NCI-H446 (cell line): ENCODE results near the gene SLC7A6.

Experiments used
- DNase-seq, 2 experiments: peaks; one replicate each; lab custom pipeline; 2025; lab: John Stamatoyannopoulos, UW

Gene SLC7A6

DNA sequence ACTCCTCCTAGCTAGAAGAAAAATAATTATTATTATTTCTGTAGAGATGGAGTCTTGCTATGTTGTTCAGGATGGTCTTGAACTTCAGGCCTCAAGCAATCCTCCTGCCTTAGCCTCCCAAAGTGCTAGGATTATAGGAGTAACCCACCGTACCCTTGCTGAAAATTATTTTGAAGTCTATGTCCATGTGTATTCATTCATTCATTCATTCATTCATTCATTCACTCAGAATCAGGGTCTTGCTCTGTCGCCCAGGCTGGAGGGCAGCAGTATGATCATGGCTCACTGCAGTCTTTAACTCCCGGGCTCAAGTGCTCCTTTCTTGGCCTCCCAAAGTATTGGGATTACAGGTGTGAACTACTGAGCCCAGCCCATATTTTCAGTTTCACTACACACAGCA is 42.3 kb downstream of the SLC7A6 start:
- DNase-seq = no peak

DNA sequence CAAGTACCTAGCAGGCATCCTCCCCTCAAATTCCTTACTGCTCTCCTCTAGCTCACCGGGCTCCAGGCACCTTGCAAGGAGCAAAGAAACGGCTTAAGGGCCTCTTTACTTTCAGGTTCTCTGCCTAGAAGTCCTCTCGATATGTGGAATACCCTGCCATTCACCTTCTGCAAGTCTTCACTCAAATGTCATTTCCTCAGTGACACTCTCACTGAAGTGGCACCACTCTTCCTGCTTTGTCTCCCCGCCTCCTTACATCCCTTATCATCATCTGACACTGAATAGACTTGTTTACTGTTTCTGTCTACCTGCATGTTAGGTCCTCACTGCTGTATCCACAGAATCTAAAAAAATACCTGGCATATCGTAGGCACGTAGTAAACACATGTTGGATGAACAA is 45.5 kb downstream of the SLC7A6 start:
- no peak for DNase-seq

DNA sequence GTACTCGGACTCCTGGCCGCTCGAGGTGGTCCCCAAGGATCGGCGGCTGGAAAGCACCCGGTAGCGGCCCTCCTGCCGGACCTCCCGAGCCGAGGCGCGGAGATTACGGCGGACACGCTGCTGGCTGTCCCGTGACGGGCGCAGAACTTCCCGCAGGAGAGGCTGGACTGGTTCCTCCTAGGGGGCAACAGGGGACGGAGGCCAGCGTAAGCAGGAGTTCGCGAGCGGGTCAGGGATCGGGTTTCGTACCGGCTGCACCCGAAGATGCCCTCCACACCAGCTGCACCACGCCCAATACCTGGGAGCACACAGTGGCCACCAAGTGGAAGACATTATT is 46.1 kb downstream of the SLC7A6 start:
- DNase-seq = no peak

DNA sequence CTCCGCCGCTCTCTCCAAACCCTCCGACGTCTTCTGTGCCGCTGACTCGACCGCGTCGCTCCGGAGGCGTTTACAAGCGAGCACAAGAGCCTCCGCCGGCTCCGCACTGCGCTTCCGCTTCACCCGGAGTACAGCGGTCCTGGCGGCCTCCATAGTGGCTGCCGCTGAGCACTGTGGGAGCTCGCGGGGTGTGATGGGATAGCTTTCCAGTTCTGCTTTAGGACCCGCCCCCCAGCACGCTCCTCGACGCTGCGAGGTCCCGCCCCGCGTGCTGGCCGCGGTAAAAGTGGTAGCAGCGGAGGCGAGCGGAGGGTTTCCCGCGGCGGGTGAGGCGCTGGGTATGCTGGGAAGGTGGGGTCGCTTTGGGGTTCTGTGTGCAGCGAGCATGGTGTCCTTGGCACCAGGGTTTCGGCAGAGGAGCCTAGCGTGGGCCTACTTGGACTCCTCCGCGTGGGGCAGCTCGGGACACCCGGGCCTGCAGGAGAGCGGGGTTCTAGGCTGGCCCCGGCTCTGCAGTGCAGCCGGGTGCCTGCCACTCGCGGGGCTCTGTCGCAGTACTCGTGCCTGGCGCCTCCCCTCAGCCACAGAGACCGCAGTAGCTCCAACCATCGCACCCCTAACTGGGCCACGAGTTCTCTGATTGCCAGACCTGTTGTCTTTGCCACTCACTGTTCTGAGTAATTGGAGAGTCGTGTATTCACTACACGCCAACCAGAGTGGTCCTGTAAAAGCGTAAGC is 46.6 kb downstream of the SLC7A6 start, which contains the start of the genes PRMT7 and SLC7A6OS:
PRMT7 (plus strand) TSS at position 246 of the 738 bp plus-strand sequence. CDS start 4,961 bp downstream, outside the sequence.
SLC7A6OS (minus strand) TSS at position 173 of the 738 bp plus-strand sequence; CDS start at position 153, 20 bp downstream.
- peak; percentile 51 to 74 for DNase-seq

DNA sequence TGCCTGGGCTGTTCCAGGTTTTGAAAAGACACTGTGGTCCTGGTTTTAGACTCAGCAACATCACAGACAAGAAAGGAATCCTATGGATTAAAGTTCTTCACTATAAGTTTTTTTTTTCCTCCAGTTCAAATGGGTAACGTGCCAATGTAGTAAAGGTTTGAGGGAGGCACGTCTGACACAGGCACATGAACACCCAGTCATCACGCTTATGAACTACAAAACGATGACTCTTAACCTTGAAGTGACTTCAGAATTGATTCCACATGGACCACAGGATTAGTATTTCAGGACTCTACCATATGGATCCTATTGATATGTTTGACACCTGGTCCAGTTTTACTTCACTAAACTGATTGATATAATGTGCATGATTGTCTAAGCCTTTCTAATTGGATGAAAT is 48.8 kb downstream of the SLC7A6 start:
- no peak for DNase-seq

DNA sequence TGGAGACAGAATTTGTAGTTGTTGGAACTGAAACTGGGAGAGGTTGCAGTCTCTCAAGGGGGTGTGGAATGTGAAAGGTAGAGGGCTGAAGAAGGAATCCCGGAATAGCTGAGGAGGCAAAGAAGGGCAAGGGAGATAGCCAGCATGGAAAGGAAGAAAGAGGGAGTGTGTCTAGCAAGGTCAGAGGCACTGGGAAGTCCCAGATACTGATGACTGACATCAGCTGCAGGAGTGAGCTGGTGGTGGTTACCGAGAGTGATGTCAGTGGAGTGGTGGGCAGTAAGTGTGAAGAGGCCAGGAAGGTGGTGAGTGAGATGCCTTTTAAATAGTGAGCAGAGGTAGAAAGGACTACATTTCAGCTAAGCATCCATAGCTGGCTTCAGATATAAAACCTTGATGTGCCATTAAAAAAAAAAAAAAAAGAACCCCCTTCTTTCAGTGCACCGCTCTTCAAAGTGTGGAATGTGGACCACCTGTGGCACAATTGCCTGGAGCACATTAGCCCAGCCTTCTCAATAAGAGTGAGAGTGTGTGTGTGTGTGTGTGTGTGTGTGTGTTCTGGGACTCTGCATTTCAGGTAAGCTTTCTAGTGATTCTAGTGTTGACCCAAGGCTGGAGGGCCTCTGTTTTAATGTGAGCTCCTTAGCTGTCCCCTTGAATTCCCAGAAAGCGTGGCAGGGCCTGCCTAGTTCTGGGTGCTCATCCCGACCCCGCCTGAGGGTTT is 55.0 kb downstream of the SLC7A6 start:
- no peak for DNase-seq

DNA sequence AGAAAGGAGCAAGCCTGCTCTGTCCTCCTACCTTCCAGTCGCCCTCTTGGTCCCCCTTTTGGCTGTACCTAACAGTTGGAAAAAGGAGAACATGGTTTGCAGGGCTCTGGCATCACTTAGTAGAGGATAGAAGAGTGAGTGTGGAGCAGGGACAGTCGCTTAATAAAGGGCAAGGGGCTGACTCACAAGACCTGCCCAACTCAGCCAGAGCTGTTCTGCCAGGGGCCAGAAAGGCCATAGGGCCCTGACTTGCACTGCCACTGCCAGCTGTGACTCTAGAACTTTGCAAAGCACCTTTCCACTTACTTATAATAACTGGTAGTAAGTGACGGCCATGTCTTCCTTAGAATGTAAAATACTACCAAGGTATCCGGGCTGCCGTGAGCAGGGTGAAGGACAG is 60.0 kb downstream of the SLC7A6 start:
- no peak for DNase-seq

DNA sequence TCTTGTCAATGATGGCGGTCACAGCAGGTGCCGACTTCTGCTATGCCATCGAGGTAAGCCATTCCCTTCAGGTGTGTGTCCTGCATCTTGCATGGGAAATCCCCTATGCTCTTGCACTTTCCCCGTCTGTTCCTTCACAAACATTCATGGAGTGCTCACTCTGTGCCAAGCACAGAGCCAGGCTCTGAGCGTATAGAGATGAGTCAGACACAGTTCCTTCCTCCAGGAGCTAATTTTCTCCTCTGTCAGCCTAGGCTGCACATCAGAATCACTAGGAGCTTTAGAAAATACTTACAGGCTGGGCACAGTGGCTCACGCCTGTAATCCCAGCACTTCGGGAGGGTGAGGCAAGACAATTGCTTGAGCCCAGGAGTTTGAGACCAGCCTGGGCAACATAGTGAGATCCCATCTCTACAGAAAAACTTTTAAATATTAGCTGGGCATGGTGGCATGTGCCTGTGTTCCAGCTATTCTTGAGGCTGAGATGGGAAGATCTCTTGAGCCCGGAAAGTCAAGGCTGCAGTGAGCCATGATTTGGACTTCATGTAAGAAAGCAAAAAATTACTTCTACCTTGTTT is 60.5 kb downstream of the SLC7A6 start:
- DNase-seq = no peak

DNA sequence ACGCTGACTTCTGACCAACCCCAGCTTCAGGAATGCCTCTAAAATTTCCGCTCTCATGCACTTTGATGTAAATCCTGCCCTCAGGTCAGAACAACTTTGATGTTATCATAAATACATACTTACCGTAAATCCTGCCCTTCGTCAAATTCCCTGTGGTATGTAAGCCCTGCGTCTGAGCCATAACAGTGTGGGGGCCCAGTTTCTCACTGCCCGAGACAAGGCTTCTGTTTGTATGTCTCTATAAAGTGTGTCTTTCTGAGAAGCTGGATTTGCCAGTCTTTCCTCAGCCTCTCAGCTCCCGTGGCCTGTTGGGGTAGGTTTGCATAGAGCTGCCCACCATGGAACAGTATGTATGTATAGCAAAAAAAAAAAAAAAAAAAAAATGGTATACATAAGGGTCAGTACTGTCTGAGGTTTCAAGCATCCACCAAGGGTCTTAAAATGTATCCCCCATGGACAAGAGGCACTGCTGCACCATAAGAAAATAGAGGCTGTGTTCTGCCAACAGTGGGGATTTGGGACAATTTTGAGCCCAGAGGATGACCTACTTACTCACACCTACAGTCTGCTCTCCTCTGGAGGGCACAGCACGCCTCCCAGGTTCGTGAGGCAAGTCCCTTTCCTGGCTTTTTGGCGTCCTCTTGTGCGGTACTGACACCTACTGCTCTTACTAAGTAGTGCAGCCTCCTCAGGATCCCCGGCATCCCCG is 64.0 kb downstream of the SLC7A6 start:
- peak; percentile 27 to 76 for DNase-seq

DNA sequence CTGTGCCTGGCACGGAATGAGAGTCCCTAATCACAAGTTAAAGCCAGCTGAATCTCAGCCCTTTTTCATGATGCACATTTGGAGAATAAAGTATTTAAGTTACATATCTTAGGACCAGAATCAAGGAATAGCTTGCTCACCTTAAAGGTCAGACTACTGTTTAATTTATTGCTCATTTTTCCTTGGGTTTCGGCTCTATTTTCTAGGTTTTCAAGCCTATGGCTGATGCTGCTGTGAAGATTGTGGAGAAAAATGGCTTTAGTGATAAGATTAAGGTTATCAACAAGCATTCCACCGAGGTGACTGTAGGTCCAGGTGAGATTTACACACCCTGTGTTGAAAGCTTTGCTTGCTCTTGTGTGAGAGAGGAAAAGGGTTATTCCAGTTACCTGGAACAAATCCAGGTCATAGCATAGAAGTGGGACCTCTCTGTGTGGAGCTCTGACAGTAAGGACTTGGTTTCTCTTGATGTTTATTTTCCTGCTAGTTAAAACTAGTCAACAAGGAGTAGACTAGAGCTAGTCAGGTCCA is 64.6 kb downstream of the SLC7A6 start:
- no peak for DNase-seq

DNA sequence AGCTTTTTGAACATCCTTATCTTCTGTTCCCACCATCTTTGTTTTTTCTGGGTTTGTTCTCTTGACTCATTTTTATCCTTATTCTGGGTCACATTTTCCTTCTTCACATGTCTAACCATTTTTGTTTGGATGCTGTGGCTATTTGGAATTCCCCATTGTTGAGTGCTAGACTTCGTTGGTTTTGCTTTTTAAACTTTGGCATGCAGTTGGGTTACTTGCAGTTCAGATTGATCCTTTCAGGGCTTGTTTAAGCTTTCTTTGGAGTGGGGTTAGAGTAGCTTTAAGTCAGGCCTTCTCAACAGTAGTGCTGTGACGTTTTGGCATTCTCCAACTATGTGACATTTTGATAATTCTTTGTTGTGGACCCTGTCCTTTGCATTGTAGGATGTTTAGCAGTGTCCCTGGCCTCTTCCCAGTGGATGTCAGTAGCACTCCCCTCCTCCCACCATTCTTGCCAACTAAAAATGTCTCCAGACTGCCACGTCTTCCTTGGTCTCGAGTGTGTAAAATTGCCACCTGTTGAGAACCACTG is 67.6 kb downstream of the SLC7A6 start:
- no peak for DNase-seq

DNA sequence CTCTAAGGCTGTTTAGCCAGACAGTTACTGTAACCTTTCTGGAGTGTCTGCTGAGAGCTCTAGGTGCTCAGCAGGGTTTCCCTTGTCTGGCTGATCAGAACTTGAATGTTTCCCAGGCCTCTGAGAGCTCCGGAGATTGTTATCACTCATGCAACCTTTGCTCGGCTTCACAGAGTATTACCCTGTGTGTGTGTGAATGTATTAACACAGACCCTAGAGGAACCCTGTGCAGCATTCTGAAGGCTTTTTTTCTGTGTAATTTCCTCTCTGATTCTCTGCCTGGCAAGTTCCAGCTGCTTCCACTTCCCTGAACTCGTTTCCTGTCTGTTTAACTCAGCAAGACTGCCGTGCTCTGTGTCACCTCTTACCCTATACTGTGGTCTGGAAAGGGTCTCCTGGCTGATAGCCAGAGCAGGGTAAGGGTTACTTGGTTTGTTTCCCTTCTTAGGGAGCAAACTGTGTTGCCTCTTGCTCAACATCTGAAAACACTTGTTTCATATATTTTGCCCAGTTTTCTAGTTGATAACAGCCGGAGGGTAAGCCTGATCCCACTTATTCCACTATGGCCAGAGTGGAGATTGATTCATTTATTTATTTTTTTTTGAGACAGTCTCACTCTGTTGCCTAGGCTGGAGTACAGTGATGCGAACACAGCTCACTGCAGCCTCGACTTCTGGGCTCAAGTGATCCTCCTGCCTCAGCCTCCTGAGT is 68.2 kb downstream of the SLC7A6 start:
- DNase-seq = no peak

DNA sequence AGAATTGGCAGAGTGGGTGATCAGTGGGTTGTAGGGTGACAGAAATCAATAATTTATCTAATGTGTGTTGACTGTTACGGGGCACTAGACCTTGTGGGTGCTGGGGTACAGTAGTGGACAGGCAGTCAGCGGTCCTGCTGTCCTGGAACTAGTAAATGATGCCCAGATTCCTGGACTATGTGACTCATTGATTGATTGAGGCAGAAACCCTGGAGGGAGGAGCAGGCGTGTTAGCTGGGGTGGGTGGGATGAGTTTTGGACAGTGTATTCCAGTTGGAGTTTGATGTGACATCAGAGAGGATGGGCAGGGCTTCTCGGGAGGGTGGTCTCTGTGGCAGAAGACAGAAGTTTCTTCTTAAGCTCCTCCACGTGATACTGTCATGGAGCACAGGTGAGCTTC is 70.8 kb downstream of the SLC7A6 start:
- no peak for DNase-seq

DNA sequence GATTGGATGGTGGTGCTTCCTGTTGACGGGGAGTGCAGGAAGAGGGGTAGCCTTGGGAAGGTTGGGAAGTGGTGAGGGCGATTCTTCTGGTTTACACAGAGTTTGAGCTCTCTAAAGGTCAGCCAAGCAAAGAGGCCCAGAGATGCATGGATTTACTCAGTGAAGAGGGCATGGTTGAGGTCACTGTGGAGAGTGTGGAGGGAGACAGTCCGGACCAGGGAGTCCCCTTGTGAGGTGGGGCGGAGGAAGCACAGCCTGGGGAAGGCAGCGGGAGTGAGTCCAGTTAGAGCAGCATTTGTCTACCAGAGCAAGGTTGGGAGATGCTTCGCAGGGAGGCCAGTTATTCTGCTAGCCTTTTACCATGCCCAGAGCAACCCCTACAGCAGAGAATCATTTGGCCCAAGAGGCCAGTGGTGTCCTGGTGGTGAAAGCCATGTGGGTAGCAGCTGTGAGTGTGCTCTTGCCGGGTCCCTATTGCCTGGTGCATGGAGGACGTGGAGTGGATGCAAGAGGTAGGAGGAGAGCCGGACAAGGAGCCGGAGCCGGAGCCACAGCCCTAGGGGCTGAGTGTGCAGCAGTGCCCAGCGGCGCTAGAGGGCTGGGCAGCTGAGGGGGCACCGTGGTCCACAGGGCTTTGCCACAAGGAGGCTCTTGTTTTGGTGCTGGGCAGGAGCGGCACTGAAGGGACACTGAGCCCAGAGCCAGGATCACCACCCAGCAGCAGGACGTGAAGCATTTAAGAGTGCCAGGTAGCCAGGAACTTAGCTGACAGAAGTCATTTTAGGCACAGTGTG is 74.2 kb downstream of the SLC7A6 start:
- DNase-seq = no peak

DNA sequence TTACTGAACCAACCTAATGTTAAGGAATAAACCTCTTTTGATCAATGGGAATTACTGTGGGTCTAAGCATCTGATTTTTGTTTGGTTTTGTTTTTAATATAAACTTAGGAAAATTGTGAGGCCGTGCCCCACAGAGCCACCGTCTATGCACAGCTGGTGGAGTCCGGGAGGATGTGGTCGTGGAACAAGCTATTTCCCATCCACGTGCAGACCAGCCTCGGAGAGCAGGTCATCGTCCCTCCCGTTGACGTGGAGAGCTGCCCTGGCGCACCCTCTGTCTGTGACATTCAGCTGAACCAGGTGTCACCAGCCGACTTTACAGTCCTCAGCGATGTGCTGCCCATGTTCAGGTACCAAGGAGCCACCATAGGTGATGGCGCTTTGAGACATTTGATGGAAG is 74.9 kb downstream of the SLC7A6 start:
- DNase-seq = no peak

DNA sequence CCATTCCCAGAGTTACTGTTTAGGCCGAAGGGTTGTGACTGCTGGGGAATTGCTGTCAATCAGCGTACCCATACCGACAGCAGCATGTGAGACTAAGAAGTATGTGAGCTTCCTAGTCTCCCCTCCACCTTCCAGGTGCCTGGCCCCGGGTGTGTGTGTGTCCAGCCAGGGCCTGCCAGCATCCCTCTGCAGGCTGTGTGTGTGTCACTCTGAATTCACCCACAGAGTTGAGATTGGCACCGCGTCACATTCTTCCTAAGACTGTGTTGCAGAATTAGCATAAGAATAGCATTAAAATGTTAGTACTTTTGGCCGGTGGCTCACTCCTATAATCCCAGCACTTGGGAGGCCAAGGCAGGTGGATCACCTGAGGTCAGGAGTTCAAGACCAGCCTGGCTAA is 78.3 kb downstream of the SLC7A6 start:
- DNase-seq = no peak

DNA sequence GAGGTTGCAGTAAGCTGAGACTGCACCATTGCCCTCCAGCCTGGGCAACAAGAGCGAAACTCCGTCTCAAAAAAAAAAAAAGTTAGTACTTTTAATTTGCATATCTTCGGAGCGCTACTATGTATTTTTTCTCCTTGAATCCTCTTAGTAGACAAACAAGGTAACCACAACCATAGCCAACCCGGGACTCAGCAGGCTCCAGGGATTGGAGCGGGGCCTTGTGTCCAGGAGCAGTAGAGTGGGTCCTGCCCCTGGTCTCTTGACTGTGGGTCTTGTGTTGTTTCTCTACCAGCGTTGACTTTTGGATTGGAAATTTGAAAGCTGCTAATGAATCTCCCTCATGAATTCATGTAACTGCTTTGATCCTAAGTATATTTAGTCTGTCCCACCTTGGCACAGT is 78.8 kb downstream of the SLC7A6 start:
- DNase-seq = no peak

DNA sequence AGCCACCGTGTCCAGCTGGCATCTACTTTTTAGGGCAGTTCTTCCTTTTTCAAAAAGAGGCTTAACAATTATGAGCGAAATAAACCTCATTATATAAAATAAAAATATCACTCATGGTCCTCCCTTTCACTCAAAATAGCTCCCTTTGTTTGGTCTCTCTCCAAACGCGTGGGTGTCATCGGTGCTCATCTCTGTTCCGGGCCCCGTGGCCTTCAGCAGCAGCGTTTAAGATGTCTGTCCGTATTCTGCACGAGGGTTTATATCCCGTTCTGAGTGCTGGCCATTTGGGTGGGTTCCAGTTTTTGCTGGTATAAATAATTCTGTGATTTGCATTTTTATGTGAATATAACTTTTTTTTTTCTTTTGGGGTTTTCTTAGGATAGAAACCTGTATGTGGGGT is 79.9 kb downstream of the SLC7A6 start:
- DNase-seq = no peak

DNA sequence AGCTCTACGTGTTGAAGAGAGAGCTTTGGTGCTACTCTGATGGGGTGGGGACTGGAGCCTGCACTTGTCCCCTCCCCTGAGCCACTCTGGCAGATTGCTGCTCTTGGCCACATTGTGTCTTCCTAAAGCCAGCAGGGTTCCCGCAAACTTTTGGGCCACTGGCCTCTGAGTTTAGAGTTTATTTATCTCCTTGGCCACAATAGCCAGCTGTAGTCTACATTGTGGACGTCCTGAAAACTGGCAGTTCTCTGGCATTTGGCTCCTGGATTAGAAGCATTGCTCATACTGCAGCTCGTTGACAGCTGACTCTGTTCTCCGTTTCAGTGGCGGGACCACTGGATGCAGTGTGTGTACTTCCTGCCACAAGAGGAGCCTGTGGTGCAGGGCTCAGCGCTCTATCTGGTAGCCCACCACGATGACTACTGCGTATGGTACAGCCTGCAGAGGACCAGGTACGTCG is 81.1 kb downstream of the SLC7A6 start:
- no peak for DNase-seq

DNA sequence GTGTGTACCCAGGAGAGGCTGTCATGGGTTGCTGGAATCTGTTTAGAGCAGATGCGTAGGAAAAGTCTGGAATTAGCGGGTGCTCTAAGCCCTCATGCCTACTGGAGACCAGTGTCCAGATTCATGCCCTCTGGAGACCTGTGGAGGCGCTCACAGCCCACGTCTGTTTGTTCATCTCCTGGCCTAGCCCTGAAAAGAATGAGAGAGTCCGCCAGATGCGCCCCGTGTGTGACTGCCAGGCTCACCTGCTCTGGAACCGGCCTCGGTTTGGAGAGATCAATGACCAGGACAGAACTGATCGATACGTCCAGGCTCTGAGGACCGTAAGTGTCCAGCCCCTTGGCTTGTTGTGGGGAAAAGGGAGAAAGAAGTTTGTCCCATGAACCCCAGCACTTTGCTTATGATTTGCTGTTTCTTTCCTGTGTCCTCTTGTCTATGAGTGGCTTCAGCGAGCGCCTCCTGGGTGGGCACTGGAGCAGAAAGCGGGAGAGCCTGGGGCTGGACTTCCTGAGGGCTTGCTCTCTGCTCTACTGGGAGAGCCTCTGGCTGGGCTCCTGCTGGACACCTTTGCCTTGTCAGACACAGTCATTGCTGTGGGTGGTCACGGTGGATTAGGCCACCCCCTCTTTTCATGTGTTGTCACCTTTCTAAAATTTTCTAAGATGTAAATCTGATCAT is 81.8 kb downstream of the SLC7A6 start:
- DNase-seq = no peak
